T47D (cell line): Measurements from ENCODE around the gene PRRT4.
A peak's percentile ranks its signal among the peaks of the same experiment; 100 is the strongest.

Experiments used
- DNase-seq, 2 experiments: peaks; one replicate each; pipeline versions ENCODE4 v3.0.0 to v3.0.0-alpha.2; 2011 to 2012; ENCODE audit warnings: low read depth in 1 of 2, low spot score in 1 of 2
- JUND ChIP-seq: IDR thresholded peaks from 2 replicates; pipeline ENCODE4 v1.6.1; 2012; ENCODE audit warnings: low read depth
- in situ Hi-C: cut with HindIII; loops from 2 replicates; pipeline ENCODE4 v1.10.0; 2016; ENCODE audit warnings: low sequenced_read_pairs, low pct_unique_long_range_greater_than_20kb

PRRT4 gene

GRCh38 chr7:128361411-128362379 lies at the start of gene PRRT4:
TSS of gene PRRT4 (minus strand) at chr7:128361690.
- in situ Hi-C loops, result no loop called here
- DNase-seq, result peak; percentile 20 to 64
- no peak for TF ChIP-seq JUND

GRCh38 chr7:128410451-128410753 lies 48.9 kb upstream of the PRRT4 start:
- TF ChIP-seq JUND, result no peak

GRCh38 chr7:128409596-128410450 lies 48.3 kb upstream of the PRRT4 start, which contains the start of gene IMPDH1:
TSS of gene IMPDH1 (minus strand) at chr7:128409982. CDS start at chr7:128409901, 81 bp downstream.
- no peak for TF ChIP-seq JUND
- peak; percentile 82 to 85 for DNase-seq
- in situ Hi-C loops, result no loop called here

More at GRCh38 chr7:128410451-128410753, 48.9 kb upstream of the PRRT4 start:
- in situ Hi-C loops, result no loop called here
- no peak for DNase-seq

- in situ Hi-C loops, result no loop called here
- no peak for TF ChIP-seq JUND
- DNase-seq, result no peak
Observed at GRCh38 chr7:128408709-128409595, 47.5 kb upstream of the PRRT4 start.

- DNase-seq, result no peak
- no peak for TF ChIP-seq JUND
- in situ Hi-C loops, result no loop called here
Observed at GRCh38 chr7:128407751-128408708, 46.5 kb upstream of the PRRT4 start.

- DNase-seq, result no peak
- in situ Hi-C loops, result no loop called here
- no peak for TF ChIP-seq JUND
Observed at GRCh38 chr7:128407233-128407589, 45.7 kb upstream of the PRRT4 start.

- TF ChIP-seq JUND, result no peak
- in situ Hi-C loops, result no loop called here
- no peak for DNase-seq
Observed at GRCh38 chr7:128406314-128407232, 45.1 kb upstream of the PRRT4 start.

- in situ Hi-C loops, result no loop called here
Observed at GRCh38 chr7:128405471-128406313, 44.2 kb upstream of the PRRT4 start.

GRCh38 chr7:128404886-128405470 lies 43.5 kb upstream of the PRRT4 start:
- in situ Hi-C loops, result no loop called here
- TF ChIP-seq JUND, result no peak
- DNase-seq, result no peak

More at GRCh38 chr7:128405471-128406313, 44.2 kb upstream of the PRRT4 start:
- DNase-seq, result peak; percentile 51 to 56
- no peak for TF ChIP-seq JUND
